NT2/D1 (cell line): Measurements from ENCODE around the gene IGSF9B.

Experiments
- DNase-seq: peaks from one replicate; pipeline ENCODE4 v3.0.0-alpha.2; 2011; ENCODE audit warnings: low read depth, low spot score
- H3K27me3 ChIP-seq: 2 replicates; pipeline ENCODE4 v1.6.0; 2011; ENCODE audit warnings: mild to moderate bottlenecking; ENCODE audit not compliant: insufficient read length, insufficient read depth
- H3K36me3 ChIP-seq: 2 replicates; pipeline ENCODE4 v1.6.1; 2011; ENCODE audit warnings: mild to moderate bottlenecking, low read length, mixed read lengths; ENCODE audit not compliant: insufficient read depth, insufficient read length
- H3K4me1 ChIP-seq: 2 replicates; pipeline ENCODE4 v1.5.1; 2011; ENCODE audit not compliant: insufficient read depth, insufficient read length
- H3K4me3 ChIP-seq: 2 replicates; pipeline ENCODE4 v1.5.1; 2011; ENCODE audit warnings: low read depth; ENCODE audit not compliant: insufficient read length
- H3K9ac ChIP-seq: 2 replicates; pipeline ENCODE4 v1.6.0; 2011; ENCODE audit warnings: low read depth; ENCODE audit not compliant: insufficient read length
- H3K9me3 ChIP-seq: 2 replicates; pipeline ENCODE4 v1.5.1; 2011; ENCODE audit warnings: mild to moderate bottlenecking, low read length; ENCODE audit not compliant: insufficient read depth
- SUZ12 ChIP-seq: IDR thresholded peaks from 2 replicates; pipeline ENCODE4 v1.6.1; 2011; ENCODE audit not compliant: insufficient read length, insufficient read depth; ENCODE audit errors: extremely low read depth
- YY1 ChIP-seq: IDR thresholded peaks from 2 replicates; pipeline ENCODE4 v1.6.1; 2011; ENCODE audit not compliant: insufficient read length, insufficient read depth
- ZNF274 ChIP-seq: IDR thresholded peaks from 2 replicates; pipeline ENCODE4 v1.6.1; 2011; ENCODE audit warnings: mild to moderate bottlenecking, low read depth, low read length

The IGSF9B gene

DNA sequence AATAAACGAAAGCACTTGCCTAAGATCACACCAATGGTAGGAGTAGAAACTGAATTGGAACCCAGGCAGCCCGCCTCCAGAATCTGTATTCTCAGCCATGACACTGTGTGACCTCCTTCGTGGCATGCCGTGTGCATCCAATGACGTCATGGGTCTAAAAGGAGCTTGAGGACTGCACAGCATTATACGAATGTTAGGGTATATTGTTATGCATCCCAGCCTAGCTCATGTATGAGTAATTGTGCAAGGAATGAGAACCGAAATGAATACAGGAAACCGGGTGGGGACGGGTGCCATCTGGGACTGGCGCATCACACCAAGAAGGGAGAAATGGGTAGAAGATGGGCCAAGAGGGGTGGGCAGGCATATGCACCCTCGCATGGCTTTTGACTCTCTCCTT lies 12.3 kb upstream of the IGSF9B start:
- H3K27me3 ChIP-seq: peaks cover 30% of the 10 kb centered on the region
- no peaks in the 10 kb centered on the region for H3K9me3 ChIP-seq
- no peaks in the 10 kb centered on the region for H3K36me3 ChIP-seq
- no peak for TF ChIP-seq ZNF274
- TF ChIP-seq SUZ12: no peak
- TF ChIP-seq YY1: no peak
- no peaks in the 10 kb centered on the region for H3K4me1 ChIP-seq
- no peak for DNase-seq
- H3K9ac ChIP-seq: no peak overlapping the region
- no peak overlapping the region for H3K4me3 ChIP-seq

DNA sequence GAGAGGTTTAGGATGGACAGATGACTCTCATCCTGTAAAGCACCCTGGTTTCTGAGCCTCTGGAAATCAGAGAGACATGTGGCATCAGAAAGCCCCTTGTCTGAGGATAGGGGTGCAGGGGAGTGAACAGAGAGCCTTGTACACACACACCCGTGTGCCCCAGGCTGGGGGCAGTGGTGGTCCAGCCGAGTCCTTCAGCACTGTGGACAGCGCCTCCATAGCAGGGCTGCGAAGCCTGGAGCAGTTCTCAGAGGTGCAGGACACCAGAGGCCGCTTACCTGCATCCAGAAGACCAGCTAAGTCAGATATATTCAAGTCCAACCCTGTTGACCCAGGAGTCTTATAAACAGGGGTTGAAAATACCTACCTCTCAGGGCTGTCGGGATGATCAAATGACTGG lies 11.5 kb upstream of the IGSF9B start:
- no peak for DNase-seq
- Histone ChIP-seq H3K9ac (no peak overlapping the region), H3K27me3 (peaks cover 30% of the 10 kb centered on the region), H3K4me1 (no peaks in the 10 kb centered on the region), H3K36me3 (no peaks in the 10 kb centered on the region), H3K9me3 (no peaks in the 10 kb centered on the region), H3K4me3 (no peak overlapping the region)
- TF ChIP-seq YY1: no peak
- no peak for TF ChIP-seq SUZ12
- TF ChIP-seq ZNF274: no peak

DNA sequence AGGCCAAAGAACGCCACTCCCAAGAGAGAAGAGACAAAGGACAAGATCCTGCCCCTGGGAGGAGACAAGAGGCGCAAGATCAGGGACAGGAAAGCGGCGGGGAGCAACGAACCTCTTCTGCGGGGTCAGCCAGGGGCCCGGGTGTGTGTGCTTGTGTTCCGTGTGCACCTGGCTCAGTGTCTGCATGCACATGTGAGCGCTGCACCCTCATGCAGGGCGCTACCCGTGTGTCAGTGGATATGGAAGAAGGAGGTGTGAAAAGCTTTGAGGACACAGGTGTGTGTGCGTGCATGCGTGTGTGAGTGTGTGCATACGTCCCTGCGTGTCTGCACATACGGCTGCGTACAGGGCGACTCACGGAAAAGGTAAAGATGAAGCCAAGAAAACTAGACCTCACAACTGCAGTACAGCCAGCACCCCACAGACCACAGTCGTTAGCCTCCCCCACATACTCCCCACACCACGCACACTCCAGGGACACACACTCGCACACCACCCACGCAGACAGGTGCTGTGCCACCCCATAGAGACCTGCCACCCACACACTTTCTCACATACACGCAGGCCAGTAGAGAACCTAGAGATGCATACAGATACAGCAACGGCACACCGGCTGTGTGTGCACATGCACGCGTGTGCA lies 11.0 kb upstream of the IGSF9B start:
- peak overlapping the region; percentile 19 for H3K4me3 ChIP-seq
- H3K9ac ChIP-seq: peak overlapping the region; percentile 37
- TF ChIP-seq ZNF274 (no peak), SUZ12 (no peak), YY1 (no peak)

DNA sequence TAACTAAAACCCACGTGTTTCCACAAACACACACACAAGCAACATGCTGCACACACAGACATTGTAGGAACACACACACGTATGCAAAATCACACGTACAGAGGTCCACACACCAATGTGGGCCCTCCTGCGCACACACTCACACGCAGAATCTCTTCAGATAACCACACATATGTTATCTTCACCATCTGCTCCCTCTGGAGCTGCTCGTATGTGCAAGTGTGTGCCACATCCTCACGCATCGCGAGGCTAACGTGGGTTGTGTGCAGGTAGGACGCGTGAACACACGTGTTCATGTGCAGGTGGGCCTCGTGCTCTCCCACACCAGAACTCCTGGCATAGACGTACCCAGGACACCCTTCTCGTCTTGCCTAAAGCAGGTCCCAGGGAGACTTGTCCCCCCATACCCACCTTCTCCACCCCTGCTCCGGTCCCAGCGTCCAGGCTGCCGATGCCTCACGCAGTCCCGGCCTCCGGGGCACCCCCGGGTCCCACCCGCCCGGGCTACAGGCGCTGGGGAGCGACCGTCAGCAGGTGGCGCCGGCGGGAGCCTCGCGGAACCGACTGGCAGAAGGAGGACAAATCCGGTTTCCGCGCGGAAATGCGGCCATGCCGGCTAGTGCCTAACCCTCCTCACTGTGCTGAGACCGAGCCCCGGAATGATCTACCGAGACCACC lies 10.3 kb upstream of the IGSF9B start:
- no peaks in the 10 kb centered on the region for H3K36me3 ChIP-seq
- TF ChIP-seq YY1 (no peak), SUZ12 (no peak), ZNF274 (no peak)
- H3K9ac ChIP-seq: peak overlapping the region; percentile 37
- DNase-seq: no peak
- peak overlapping the region; percentile 19 for H3K4me3 ChIP-seq
- H3K4me1 ChIP-seq: no peaks in the 10 kb centered on the region
- H3K9me3 ChIP-seq: no peaks in the 10 kb centered on the region
- H3K27me3 ChIP-seq: peaks cover 30% of the 10 kb centered on the region

More for the DNA sequence above, 11.0 kb upstream of the IGSF9B start:
- Histone ChIP-seq H3K27me3 (peaks cover 30% of the 10 kb centered on the region), H3K9me3 (no peaks in the 10 kb centered on the region), H3K4me1 (no peaks in the 10 kb centered on the region), H3K36me3 (no peaks in the 10 kb centered on the region)
- DNase-seq: no peak

DNA sequence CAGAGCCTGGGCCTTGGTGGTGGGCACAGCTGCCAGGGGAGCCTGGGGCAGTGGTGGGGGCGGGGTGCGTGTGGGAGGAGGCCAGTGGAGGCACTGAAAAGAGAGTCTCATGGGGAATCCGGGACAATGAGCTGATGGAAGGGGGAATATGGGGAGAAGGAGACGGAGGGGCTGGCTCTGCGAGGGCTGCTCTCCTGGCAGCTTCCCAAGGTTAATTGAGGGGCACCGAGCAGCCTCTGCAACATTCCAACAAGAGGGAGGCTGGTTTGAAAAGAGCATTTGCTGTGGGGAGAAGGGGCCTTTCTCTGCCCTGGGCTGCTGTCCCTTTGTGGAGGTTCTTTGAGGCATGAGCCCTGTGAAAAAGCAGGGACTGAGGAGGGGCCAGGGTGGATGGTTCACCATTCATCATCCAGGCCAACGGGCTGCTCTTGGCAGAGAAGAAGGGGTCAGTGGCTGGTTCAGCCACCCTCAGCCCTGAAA lies 9.4 kb upstream of the IGSF9B start:
- DNase-seq: no peak
- H3K4me3 ChIP-seq: no peak overlapping the region
- peaks cover 30% of the 10 kb centered on the region for H3K27me3 ChIP-seq
- H3K9me3 ChIP-seq: no peaks in the 10 kb centered on the region
- TF ChIP-seq SUZ12: no peak
- no peak for TF ChIP-seq YY1
- TF ChIP-seq ZNF274: no peak
- H3K9ac ChIP-seq: no peak overlapping the region
- no peaks in the 10 kb centered on the region for H3K36me3 ChIP-seq
- no peaks in the 10 kb centered on the region for H3K4me1 ChIP-seq

DNA sequence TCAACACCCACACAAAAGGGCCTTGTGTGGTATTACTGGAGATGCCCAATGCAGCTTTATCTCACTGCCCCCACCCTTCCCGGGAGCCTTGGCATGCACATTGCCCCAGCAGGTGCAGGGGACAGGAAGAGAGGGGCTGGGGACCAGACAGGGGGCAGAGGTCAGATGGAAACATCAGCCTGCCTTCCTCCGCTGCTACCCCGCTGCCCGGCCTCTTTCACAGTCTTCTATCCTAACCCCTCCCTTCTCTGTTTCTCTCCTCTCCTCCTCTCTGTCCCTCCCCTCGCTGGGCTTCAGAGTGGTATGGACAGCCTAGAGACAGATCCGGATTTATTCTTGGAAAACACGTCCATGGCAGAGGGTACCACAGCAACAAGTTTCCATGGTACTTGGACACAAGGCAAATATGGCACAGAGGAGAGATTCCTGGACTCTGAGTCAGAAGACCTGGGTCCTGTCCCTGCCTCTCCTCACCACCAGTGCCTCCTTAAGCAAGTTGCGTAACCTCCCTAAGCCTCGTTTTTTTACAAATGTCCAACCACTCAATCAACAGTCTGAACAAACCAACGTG lies 8.3 kb upstream of the IGSF9B start:
- Histone ChIP-seq H3K4me3 (no peak overlapping the region), H3K9ac (no peak overlapping the region), H3K9me3 (no peaks in the 10 kb centered on the region), H3K4me1 (no peaks in the 10 kb centered on the region), H3K36me3 (no peaks in the 10 kb centered on the region), H3K27me3 (peaks cover 30% of the 10 kb centered on the region)
- DNase-seq: no peak
- TF ChIP-seq ZNF274 (no peak), SUZ12 (no peak), YY1 (no peak)

DNA sequence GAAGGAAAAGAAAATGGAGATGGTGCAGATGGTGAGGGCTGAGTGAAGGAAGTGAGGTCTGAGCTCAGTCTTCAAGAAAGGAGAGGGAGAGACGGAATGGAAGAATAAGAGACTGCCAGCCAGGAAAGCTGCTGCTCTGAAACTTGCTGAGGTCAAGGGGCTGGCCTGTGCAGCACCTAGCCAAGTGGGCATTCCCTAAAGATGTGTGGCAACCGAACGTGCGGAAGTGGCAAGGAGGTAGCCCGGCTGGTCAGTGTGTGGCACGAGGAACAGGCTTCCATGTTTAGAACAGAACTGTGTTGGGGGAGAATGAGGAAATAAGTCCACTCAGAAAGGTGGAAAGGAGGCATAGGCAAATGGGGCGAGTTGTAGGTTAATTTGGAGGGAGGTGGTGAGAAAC lies 7.6 kb upstream of the IGSF9B start:
- no peak for TF ChIP-seq YY1
- TF ChIP-seq SUZ12: no peak
- TF ChIP-seq ZNF274: no peak
- no peak overlapping the region for H3K9ac ChIP-seq
- H3K4me3 ChIP-seq: no peak overlapping the region
- no peaks in the 10 kb centered on the region for H3K36me3 ChIP-seq
- H3K27me3 ChIP-seq: peaks cover 30% of the 10 kb centered on the region
- H3K9me3 ChIP-seq: no peaks in the 10 kb centered on the region
- H3K4me1 ChIP-seq: no peaks in the 10 kb centered on the region
- no peak for DNase-seq
